K562 (cell line): ENCODE results near the gene PLEKHA8. TPM values are rescaled to one million over a fixed set of nuclear protein-coding genes. Genes with fewer than 3 reads are reported as not detected.

Source experiments
- ATAC-seq: fragments of 200-7000 bp; cut with Tn5 transposase; 3 replicates; pipeline ENCODE4 v1.9.1; 2020; ENCODE audit warnings: moderate library complexity
- BruUV-seq: library from RNA; stranded (reverse); fragments of 400-500 nt; replicated peaks from 2 replicates; lab custom pipeline; 2021; lab: Mats Ljungman, UMichigan
- CTCF ChIA-PET: fragments of 300-600 bp; formaldehyde crosslinking; extraction: SDS; loops from one replicate; lab custom pipeline; 2021; ENCODE audit warnings: low intra/inter-chr PET ratio; lab: Yijun Ruan, JAX
- POLR2A ChIA-PET: fragments of 300-600, 350-650 bp; sonication (Branson Sonifier 250); formaldehyde crosslinking; extraction: SDS; loops from one replicate; lab custom pipeline; 2021; ENCODE audit warnings: antibody characterized with exemption, inconsistent platforms; lab: Yijun Ruan, JAX
- DNase-seq, 4 experiments: peaks; one replicate each; pipeline versions ENCODE4 v3.0.0 to v3.0.0-alpha.2; 2011 to 2018; ENCODE audit warnings: low spot score in 3 of 4, mixed read lengths in 3 of 4; ENCODE audit errors: extremely low read depth in 1 of 4
- FAIRE-seq: peaks from 2 replicates; lab custom pipeline; 2011; peaks lifted over from hg19 to GRCh38; lab: Jason Lieb, UNC
- H2AFZ ChIP-seq: 2 replicates; pipeline ENCODE4 v1.6.0; 2011; ENCODE audit warnings: low read depth, low read length, control low read depth, inconsistent platforms
- H3K27ac ChIP-seq: fragments of 200-600 bp; 3 replicates; pipeline ENCODE4 v1.8.0; 2011; ENCODE audit warnings: low read depth, mild to moderate bottlenecking, control low read depth, inconsistent platforms, low read length, moderate library complexity, mixed read lengths; ENCODE audit errors: extremely low read depth
- H3K27me3 ChIP-seq, 2 experiments: fragments of 300-600 bp in 1 of 2; 2 replicates in 1 of 2; 3 replicates in 1 of 2; pipeline versions ENCODE4 v1.6.0 to v1.8.0; 2011; ENCODE audit warnings: inconsistent platforms in 2 of 2, low read length in 2 of 2, mild to moderate bottlenecking in 1 of 2, mixed read lengths in 1 of 2, moderate library complexity in 1 of 2; ENCODE audit not compliant: control insufficient read depth in 2 of 2, insufficient read depth in 2 of 2
- H3K36me3 ChIP-seq: fragments of 300-600 bp; 3 replicates; pipeline ENCODE4 v1.8.0; 2011; ENCODE audit warnings: mild to moderate bottlenecking, low read length, inconsistent platforms; ENCODE audit not compliant: control insufficient read depth, insufficient read depth
- H3K4me1 ChIP-seq, 2 experiments: fragments of 200-600 bp in 1 of 2; replicated peaks in 1 of 2; 2 replicates in 1 of 2; 3 replicates in 1 of 2; pipeline versions ENCODE4 v1.5.1 to v1.8.0; 2011; ENCODE audit warnings: inconsistent platforms in 2 of 2, low read length in 2 of 2, mild to moderate bottlenecking in 1 of 2, mixed read lengths in 1 of 2, moderate library complexity in 1 of 2; ENCODE audit not compliant: control insufficient read depth in 2 of 2, insufficient read depth in 2 of 2
- H3K4me2 ChIP-seq: 2 replicates; pipeline ENCODE4 v1.6.1; 2011; ENCODE audit warnings: low read length, control low read depth, inconsistent platforms, mixed read lengths; ENCODE audit not compliant: insufficient read depth
- H3K4me3 ChIP-seq: fragments of 200-600 bp; sonication (generic), shearing (Covaris generic); 2 replicates; pipeline ENCODE4 v1.5.1; 2016; ENCODE audit warnings: control low read depth, inconsistent platforms
- H3K79me2 ChIP-seq: fragments of 200-600 bp; 3 replicates; pipeline ENCODE4 v1.8.0; 2011; ENCODE audit warnings: low read length, inconsistent platforms; ENCODE audit not compliant: control insufficient read depth, insufficient read depth
- H3K9ac ChIP-seq, 2 experiments: 2 replicates each; pipeline versions ENCODE4 v1.6.0 to v1.6.1; 2011; ENCODE audit warnings: low read depth in 2 of 2, low read length in 2 of 2, control low read depth in 1 of 2, inconsistent platforms in 1 of 2, mild to moderate bottlenecking in 1 of 2, mixed read lengths in 1 of 2; ENCODE audit not compliant: insufficient read depth in 1 of 2
- H3K9me1 ChIP-seq: one replicate; pipeline ENCODE4 v1.6.0; 2011; ENCODE audit warnings: inconsistent platforms, mild to moderate bottlenecking, low read length, moderate library complexity; ENCODE audit not compliant: control insufficient read depth, insufficient read depth
- H3K9me3 ChIP-seq: replicated peaks from 2 replicates; pipeline ENCODE4 v1.5.1; 2011; ENCODE audit warnings: low read depth, low read length, inconsistent platforms; ENCODE audit not compliant: control insufficient read depth, insufficient read depth
- H4K20me1 ChIP-seq: replicated peaks from 2 replicates; pipeline ENCODE4 v1.6.1; 2011; ENCODE audit warnings: low read length, inconsistent platforms, mixed read lengths; ENCODE audit not compliant: control insufficient read depth, insufficient read depth
- DACH1 ChIP-seq: fragments of 450-650 bp; IDR thresholded peaks from 2 replicates; pipeline ENCODE4 v1.6.1; 2018; ENCODE audit not compliant: partially characterized antibody
- E2F4 ChIP-seq: sonication (generic); formaldehyde crosslinking; IDR thresholded peaks from 2 replicates; pipeline ENCODE4 v1.8.0; 2022; ENCODE audit warnings: mild to moderate bottlenecking, low read depth, missing genetic modification reagents
- EP400 ChIP-seq: fragments of 450-650 bp; IDR thresholded peaks from 2 replicates; pipeline ENCODE4 v1.6.1; 2017; ENCODE audit warnings: antibody characterized with exemption, mild to moderate bottlenecking, moderate library complexity
- HES1 ChIP-seq: fragments of 450-650 bp; IDR thresholded peaks from 2 replicates; pipeline ENCODE4 v1.6.1; 2016; ENCODE audit warnings: low read depth, mild to moderate bottlenecking, moderate library complexity
- HLTF ChIP-seq: fragments of 450-650 bp; IDR thresholded peaks from 2 replicates; pipeline ENCODE4 v1.6.1; 2016
- MBD1 ChIP-seq: fragments of 250-450 bp; sonication (Bioruptor Pico); IDR thresholded peaks from 2 replicates; pipeline ENCODE4 v1.8.0; 2022; ENCODE audit warnings: inconsistent platforms
- MEF2A ChIP-seq: IDR thresholded peaks from 2 replicates; pipeline ENCODE4 v1.6.1; 2011; ENCODE audit warnings: low read depth, mild to moderate bottlenecking, low read length, moderate library complexity; ENCODE audit not compliant: control insufficient read depth
- MTA1 ChIP-seq: fragments of 450-650 bp; IDR thresholded peaks from 2 replicates; pipeline ENCODE4 v1.6.1; 2017; ENCODE audit warnings: borderline replicate concordance
- NCOA4 ChIP-seq: fragments of 450-650 bp; IDR thresholded peaks from 2 replicates; pipeline ENCODE4 v1.6.1; 2018; ENCODE audit warnings: mild to moderate bottlenecking; ENCODE audit not compliant: partially characterized antibody
- NR4A1 ChIP-seq, 2 experiments: fragments of 250-450 bp in 1 of 2; fragments of 450-650 bp in 1 of 2; sonication (Bioruptor Pico) in 1 of 2; IDR thresholded peaks; 2 replicates each; pipeline versions ENCODE4 v1.4.0 to v1.6.1; 2016 to 2020; ENCODE audit warnings: mild to moderate bottlenecking in 2 of 2, missing compliant biosample characterization in 1 of 2, missing genetic modification characterization in 1 of 2, moderate library complexity in 1 of 2
- PBX2 ChIP-seq, 2 experiments: IDR thresholded peaks in 1 of 2; conservative IDR thresholded peaks in 1 of 2; 2 replicates each; pipeline ENCODE4 v1.6.1; 2016; ENCODE audit warnings: low read depth in 2 of 2, mild to moderate bottlenecking in 1 of 2, missing compliant biosample characterization in 1 of 2, missing genetic modification characterization in 1 of 2, moderate library complexity in 1 of 2
- RHOXF2B ChIP-seq: fragments of 250-450 bp; sonication (Bioruptor Pico); conservative IDR thresholded peaks from 2 replicates; pipeline ENCODE4 v1.5.1; 2021
- SMARCA4 ChIP-seq: fragments of 450-650 bp; IDR thresholded peaks from 2 replicates; pipeline ENCODE4 v1.6.1; 2016
- ZBTB7A ChIP-seq: IDR thresholded peaks from 2 replicates; pipeline ENCODE4 v1.6.1; 2011; ENCODE audit warnings: low read depth, mild to moderate bottlenecking, low read length, moderate library complexity, borderline replicate concordance; ENCODE audit not compliant: control insufficient read depth
- ZKSCAN8 ChIP-seq: fragments of 200-800 bp; sonication (Bioruptor generic); IDR thresholded peaks from 2 replicates; pipeline ENCODE4 v1.6.1; 2016; ENCODE audit warnings: missing genetic modification characterization, missing compliant biosample characterization
- WGBS: fragments of 100-300 bp; shearing (Covaris generic); methylation state at CpG from one replicate; pipeline ENCODE4 v1.1.6; 2016; ENCODE audit warnings: low coverage, mixed read lengths; ENCODE audit not compliant: insufficient coverage; ENCODE audit errors: missing lambda C conversion rate; 5-methylcytosine and 5-hydroxymethylcytosine counted together
- in situ Hi-C: fragments of 300-500 bp; cut with MboI; formaldehyde crosslinking; loops from 4 replicates; pipeline ENCODE4 v1.15.0; 2018; ENCODE audit warnings: inconsistent platforms, mixed read lengths
- intact Hi-C: fragments of 100-400 bp; cut with micrococcal nuclease; formaldehyde crosslinking; loops from 2 replicates; pipeline ENCODE4 v1.14.2; 2022
- polyA plus RNA-seq, 8 experiments: library from polyadenylated mRNA; depleted of rRNA in 4 of 8; stranded (reverse) in 5 of 8; unstranded in 3 of 8; fragments of >200 nt; fragmentation: Nextera tagmentation in 2 of 8; fragmentation: Illumina TruSeq in 1 of 8; extraction: Ambion mirVana in 2 of 8; extraction: Trizol in 1 of 8; gene quantifications; 2 replicates each; pipeline versions ENCODE4 v1.2.1 to v1.2.3, GENCODE V29; 2011 to 2014; ENCODE audit warnings: inconsistent platforms in 1 of 8, missing spikeins in 1 of 8
- total RNA-seq, 7 experiments: library from RNA; depleted of rRNA in 6 of 7; stranded (reverse); fragments of >200 nt in 6 of 7; fragmentation: Illumina TruSeq in 2 of 7; extraction: Trizol in 2 of 7; gene quantifications; 2 replicates each; pipeline versions ENCODE4 v1.2.1 to v1.2.3, GENCODE V29; 2011 to 2021; ENCODE audit warnings: low replicate concordance in 1 of 7

Gene PLEKHA8
- total and polyA plus RNA-seq, 9 of the 15 experiments (the other 6 are each of a cell fraction or from before 2014, with no cell fraction given): 3.2 to 16.3 (median 11.8) TPM

GRCh38 chr7:30034501-30034900, 6.3 kb downstream of the PLEKHA8 start (continued):
- TF ChIP-seq NCOA4: no peak
- TF ChIP-seq SMARCA4: peak; percentile 26; the same call in 1 of the 2 replicates

- ChIA-PET CTCF (no interaction called here), POLR2A (interaction anchor here (0.6 to 2.9 kb wide), 4 partner anchors 9 to 13 kb away, joined by 3 to 11 read pairs (median 5); partner anchors contain the start of gene FKBP14)
- Histone ChIP-seq H3K36me3 (no peaks in the 10 kb centered on the region), H3K4me3 (no peak overlapping the region), H3K79me2 (peaks cover 19% of the 10 kb centered on the region), H2AFZ (no peak overlapping the region), H3K4me2 (no peak overlapping the region), H3K9me1 (no peaks in the 10 kb centered on the region), H3K27me3 (no peaks in the 10 kb centered on the region), H3K27ac (no peak overlapping the region), H4K20me1 (no peaks in the 10 kb centered on the region), H3K9me3 (no peaks in the 10 kb centered on the region), H3K4me1 (peaks cover 0 to 10% of the 10 kb centered on the region in 2 experiments; a peak in 3 of 5 replicates), H3K9ac (no peak overlapping the region)
- DNase-seq: no peak
- ATAC-seq: no peak
- in situ Hi-C loops (no loop called here), intact Hi-C loops (no loop called here)
- FAIRE-seq: no peak
- whole genome bisulfite sequencing: 84% methylated on average over 2 of the region's 2 CpGs
- BruUV-seq: no TSS peak
- TF ChIP-seq MEF2A (no peak), HES1 (no peak), NR4A1 (CRISPR knock-in tag; IDR thresholded peaks at IDR 0.05) (no peak), NR4A1 (tag; IDR thresholded peaks at IDR 0.05) (no peak), MBD1 (CRISPR knock-in tag) (no peak), MTA1 (peak; percentile 54; the same call in 1 of the 2 replicates), ZBTB7A (no peak), HLTF (no peak), ZKSCAN8 (CRISPR knock-in tag) (no peak), E2F4 (no peak), EP400 (no peak), RHOXF2B (CRISPR knock-in tag) (no peak), PBX2 (CRISPR knock-in tag; IDR thresholded peaks at IDR 0.05; ENCODE audit: low read depth) (no peak), PBX2 (tag; conservative IDR thresholded peaks at IDR 0.05; ENCODE audit: low read depth) (no peak), DACH1 (peak; percentile 99)
These were observed 8.0 kb downstream of the PLEKHA8 start for GRCh38 chr7:30036220-30036619.
